DLD1 (cell line): ENCODE results near the gene EFCAB11.

Experiments used
- in situ Hi-C: cut with HindIII; loops from 2 replicates; pipeline ENCODE4 v1.10.0; 2017; ENCODE audit warnings: low sequenced_read_pairs

Gene EFCAB11

DNA sequence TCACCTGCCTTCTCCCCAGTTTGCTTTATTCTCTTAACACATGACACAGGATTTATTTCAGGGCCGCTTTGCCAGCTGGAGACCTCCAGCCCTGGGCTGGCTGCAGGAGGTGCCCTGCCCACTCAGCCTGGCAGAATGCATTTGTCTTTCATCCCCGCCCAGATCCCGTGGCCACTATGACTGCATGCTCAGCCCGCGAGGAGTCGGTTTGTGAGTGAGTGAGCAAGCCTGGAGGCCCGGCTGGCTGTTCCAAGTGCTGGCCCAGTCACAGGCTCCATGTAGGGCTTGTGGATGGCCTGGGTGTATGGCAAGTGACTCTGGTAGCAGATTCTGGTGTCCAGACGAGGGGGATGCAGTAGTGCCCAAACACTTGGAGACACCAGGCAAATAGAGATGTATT, 3.3 kb upstream of the EFCAB11 start:
- in situ Hi-C loops, result no loop called here

DNA sequence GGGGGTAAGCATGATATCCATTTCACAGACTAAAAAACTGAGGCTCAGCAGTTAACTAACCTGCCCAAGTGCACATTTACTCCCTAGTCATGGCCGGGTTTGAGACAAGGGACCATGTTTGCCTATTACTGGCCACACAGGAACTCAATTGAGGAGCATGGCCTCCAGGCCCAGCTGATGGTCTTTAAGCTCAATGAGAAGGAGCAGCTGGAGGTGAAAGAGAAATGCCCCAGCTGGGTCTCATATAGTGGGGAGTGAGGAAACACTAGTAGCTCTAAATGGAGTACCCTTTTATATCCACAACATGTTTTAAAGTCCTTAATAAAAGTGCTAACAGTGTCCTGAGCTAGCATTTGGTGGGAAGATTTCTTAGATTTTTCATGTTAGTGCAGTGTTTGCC, 2.8 kb upstream of the EFCAB11 start:
- in situ Hi-C loops, result no loop called here

GRCh38 chr14:89956661-89957009, 2.1 kb upstream of the EFCAB11 start:
- in situ Hi-C loops, result no loop called here

- in situ Hi-C loops, result no loop called here
Measured at GRCh38 chr14:89955745-89956660, 1.5 kb upstream of the EFCAB11 start, which contains the start of gene TDP1. Gene TDP1, plus strand, starts transcription at chr14:89955927. Its CDS starts 7,188 bp downstream, at chr14:89963115.

- in situ Hi-C loops, result no loop called here
Measured at GRCh38 chr14:89955022-89955744, 653 bp upstream of the EFCAB11 start.

DNA sequence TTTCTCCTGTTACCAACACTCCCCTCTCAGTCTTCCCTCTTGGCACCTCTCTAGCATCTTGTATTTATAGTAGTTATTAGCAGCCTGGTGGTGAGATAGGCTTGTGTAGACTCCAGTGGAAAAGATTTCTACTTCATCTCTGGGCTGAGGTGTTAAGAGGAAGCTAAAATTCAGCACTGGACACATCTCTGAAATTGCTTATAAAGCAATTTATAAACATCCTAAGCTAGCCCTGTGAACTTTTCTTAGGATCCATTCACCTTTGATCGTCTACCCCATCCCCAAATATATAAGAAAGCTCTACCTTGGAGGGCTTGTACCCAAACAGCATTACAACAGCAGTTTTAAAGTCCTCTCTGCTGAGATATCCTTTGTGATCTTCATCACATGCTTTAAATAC, 928 bp downstream of the EFCAB11 start:
- in situ Hi-C loops, result no loop called here

DNA sequence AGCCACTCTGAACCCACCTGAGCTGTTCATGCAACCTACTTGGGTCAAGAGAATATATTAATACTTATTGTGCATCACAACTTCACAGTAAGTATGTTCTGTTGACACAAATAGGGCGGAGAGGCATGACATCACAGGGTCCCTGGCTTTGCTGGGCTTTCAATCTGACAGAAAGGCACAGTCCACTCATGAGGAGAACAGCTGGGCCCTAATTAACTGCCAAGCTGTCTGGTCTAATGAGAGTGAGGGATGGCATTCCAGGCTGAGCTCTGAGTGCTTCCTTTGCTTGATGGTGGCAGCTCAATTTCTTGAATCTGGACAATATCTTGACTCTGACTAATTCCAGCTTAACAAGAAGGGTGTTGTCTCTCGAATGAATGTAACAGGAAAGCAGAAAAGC, 2.0 kb downstream of the EFCAB11 start:
- in situ Hi-C loops, result no loop called here

DNA sequence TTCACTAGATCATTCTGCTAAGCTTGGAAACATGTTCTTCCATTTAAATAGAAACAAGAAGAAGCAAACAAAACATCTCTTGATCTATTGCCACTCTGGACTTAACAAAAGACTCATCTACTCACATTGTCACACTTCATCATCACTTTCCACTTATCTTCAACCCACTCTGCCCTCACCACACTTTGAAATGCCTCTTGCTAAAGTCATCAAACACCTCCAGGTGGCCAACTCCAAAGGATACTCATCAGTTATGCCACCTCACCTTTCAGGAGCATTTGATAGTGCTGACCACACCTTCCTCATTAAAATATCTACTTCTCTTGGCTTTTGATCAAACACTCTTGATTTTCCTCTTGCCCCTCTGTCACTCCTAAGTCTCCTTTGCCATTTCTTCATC, 7.2 kb downstream of the EFCAB11 start:
- in situ Hi-C loops, result no loop called here

DNA sequence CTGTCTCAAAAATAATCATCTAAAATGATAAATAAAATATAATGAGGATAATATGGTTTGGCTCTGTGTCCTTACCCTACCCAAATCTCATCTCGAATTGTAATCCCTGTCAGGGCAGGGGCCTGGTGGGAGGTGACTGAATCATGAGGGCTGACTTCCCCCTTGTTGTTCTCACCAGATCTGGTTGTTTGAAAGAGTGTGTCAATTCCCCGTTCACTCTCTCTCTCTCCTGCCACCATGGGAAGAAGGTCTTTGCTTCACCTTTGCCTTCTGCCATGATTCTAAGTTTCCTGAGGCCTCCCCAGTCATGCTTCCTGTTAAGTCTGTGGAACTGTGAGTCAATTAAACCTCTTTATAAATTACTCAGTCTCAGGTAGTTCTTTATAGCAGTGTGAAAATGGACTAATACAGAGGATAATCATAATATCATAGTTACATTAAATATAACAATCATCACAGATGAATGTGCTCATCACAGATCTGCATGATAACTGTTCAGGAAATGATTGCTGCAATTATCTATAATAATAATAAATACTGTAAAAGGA, 12.6 kb downstream of the EFCAB11 start:
- in situ Hi-C loops, result no loop called here

DNA sequence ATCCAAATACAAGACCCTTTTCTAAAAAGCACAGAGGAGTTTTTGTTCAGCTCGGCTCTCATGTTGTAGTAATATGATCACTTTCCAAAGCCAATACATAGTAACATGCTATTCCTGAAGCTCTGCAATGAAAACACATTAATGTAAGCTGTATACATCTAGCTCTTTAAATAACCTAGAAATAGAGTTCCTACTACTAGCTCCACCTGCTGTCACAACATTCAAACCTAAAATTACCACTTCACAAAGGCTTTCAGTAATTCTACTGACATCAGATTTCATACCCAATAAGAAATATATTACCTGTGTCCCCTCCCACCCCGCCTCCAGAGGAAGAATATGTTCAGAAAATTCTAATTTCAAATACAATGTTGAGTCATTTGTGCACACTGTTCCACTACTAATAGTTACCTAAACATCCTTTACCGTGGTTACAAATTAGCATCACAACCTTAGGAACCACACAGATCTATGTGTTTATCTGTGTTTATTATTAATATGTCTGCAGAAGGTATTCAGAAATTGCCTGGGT, 17.8 kb downstream of the EFCAB11 start:
- in situ Hi-C loops, result no loop called here

- in situ Hi-C loops, result no loop called here
Measured at GRCh38 chr14:89933002-89933401, 21.5 kb downstream of the EFCAB11 start.

- in situ Hi-C loops, result no loop called here
Measured at GRCh38 chr14:89927186-89927865, 27.2 kb downstream of the EFCAB11 start.

- in situ Hi-C loops, result no loop called here
Measured at GRCh38 chr14:89926694-89927093, 27.8 kb downstream of the EFCAB11 start.

DNA sequence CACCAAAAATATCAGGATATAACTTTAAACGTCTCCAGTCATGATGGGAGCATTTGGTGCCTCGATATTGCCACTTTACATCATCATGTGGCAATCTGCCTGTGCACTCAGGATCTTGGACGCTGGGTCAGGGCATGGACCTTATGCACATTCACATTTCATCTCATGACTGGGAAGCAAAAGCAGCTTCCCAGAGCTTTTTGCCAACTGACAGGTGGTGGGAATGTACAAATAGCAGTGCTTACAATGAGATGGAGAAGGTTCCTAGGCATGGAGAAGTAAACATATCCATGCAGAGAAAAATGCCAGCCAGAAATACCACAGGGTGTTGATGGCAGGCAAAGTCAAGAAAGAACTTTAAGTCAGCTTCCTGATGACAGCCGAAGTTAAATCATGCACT, 30.3 kb downstream of the EFCAB11 start:
- in situ Hi-C loops, result no loop called here

GRCh38 chr14:89922031-89922907, 32.3 kb downstream of the EFCAB11 start:
- in situ Hi-C loops, result no loop called here

GRCh38 chr14:89921346-89921745, 33.2 kb downstream of the EFCAB11 start:
- in situ Hi-C loops, result no loop called here

DNA sequence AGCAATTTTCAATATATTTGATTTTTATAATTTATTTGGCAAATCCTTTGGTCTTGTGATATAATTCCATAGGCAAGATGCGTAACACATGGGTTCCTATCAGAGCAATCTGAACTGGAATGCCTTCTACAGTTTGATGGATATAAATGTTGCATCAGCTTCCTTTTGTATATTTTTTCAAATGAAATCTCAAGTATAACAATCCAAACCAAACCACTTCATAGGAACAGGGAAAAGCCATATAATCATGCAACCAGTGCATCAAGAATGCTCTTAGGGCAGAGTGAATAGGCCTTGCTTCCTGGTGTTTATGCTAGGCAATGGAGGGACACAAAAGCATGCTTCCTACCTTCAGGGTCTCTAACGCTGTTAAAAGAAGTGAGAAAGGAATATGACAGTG, 34.5 kb downstream of the EFCAB11 start:
- in situ Hi-C loops, result no loop called here

DNA sequence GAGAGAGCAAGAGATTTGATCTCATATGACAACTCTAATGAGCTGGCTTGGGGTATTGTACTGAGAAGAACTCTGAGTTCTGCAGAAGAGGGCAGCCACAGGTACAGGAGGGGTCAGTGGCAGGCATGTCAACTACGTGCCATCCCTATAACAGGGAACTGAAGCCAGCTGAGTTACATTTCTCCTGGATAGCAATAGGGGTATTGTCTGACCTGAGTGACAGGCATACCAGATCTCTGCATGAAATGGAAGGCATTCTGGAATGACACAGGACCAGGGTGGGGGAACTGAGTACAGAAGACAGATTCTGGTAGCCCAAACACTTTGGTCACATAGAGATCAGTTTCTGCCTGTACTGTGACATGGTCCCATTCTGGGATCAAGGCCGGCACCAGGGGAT, 35.8 kb downstream of the EFCAB11 start:
- in situ Hi-C loops, result no loop called here

- in situ Hi-C loops, result no loop called here
Measured at GRCh38 chr14:89915114-89915878, 39.2 kb downstream of the EFCAB11 start.
